Mammary epithelial cell (primary cell): ENCODE measurements around the gene AMPD2.

Experiments
- EZH2 ChIP-seq: IDR thresholded peaks from 2 replicates; pipeline ENCODE4 v1.6.1; 2012; ENCODE audit warnings: low read length, inconsistent platforms, borderline replicate concordance
- TF ChIP-seq, protein P1 (sequence below), 2 donors: IDR thresholded peaks in 1 of 2; conservative IDR thresholded peaks in 1 of 2; 2 replicates each; pipeline ENCODE4 v1.5.1; 2011 to 2012; ENCODE audit warnings: inconsistent platforms in 2 of 2, low read length in 2 of 2, mild to moderate bottlenecking in 2 of 2, control low read depth in 1 of 2, low read depth in 1 of 2; ENCODE audit not compliant: insufficient read depth in 1 of 2; ENCODE audit errors: extremely low read depth in 1 of 2

DNA sequence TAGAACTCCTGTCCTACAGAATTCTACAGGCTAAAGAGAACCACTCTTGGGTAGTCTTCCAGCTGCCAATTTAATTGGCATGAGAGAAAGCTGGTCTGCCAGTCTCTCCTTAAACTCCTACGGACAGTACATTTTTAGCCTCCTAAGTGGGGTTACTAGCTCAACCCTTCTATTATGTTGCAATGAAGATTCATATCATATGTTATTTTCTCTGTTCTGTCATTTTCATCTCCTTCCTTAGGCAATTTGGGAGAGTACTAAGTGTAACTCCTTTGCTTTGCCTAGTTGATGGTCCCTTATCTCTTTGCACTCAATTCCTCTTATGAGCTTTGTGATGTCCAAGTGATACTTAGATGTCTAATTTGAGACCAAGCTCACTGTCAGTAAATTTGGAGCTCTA, 14.3 kb upstream of the AMPD2 start:
- TF ChIP-seq, protein P1, sequence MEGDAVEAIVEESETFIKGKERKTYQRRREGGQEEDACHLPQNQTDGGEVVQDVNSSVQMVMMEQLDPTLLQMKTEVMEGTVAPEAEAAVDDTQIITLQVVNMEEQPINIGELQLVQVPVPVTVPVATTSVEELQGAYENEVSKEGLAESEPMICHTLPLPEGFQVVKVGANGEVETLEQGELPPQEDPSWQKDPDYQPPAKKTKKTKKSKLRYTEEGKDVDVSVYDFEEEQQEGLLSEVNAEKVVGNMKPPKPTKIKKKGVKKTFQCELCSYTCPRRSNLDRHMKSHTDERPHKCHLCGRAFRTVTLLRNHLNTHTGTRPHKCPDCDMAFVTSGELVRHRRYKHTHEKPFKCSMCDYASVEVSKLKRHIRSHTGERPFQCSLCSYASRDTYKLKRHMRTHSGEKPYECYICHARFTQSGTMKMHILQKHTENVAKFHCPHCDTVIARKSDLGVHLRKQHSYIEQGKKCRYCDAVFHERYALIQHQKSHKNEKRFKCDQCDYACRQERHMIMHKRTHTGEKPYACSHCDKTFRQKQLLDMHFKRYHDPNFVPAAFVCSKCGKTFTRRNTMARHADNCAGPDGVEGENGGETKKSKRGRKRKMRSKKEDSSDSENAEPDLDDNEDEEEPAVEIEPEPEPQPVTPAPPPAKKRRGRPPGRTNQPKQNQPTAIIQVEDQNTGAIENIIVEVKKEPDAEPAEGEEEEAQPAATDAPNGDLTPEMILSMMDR (conservative IDR thresholded peaks at IDR 0.05 in 1 of 2, IDR thresholded peaks at IDR 0.05 in 1 of 2; ENCODE audit: extremely low read depth in 1 of 2, insufficient read depth in 1 of 2, low read depth in 1 of 2, low read length in 2 of 2), result no peak
- TF ChIP-seq EZH2, result no peak
